Measurements from ENCODE around the gene CYB5A. TPM values are rescaled to one million over a fixed set of nuclear protein-coding genes. Genes with fewer than 3 reads are reported as not detected.
A peak's percentile ranks its signal among the peaks of the same experiment; 100 is the strongest.

The CYB5A gene
- total RNA-seq, 4 donors from 2014 or later: 171 to 732 (median 331) TPM

DNA sequence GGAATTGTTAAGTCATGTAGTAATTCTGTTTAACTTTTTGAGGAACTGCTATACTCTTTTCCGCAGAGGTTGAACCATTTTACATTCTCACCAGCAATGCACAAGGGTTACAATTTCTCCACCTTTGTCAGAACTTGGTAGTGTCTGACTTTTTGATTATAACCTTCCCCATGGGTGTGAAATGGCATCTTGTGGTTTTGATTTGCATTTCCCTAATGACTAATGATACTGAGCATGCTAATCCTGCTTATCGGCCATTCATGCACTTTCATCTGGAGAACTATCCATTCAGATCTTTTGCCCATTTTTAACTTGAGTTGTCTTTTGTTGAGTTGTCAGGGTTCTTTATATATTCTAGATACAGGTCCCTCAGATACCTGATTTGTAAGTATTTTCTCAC, 47.2 kb downstream of the CYB5A start:
- Histone ChIP-seq H3K27me3 (no peaks in the 10 kb centered on the region), H3K9me3 (no peaks in the 10 kb centered on the region), H3K4me1 (peaks cover 0 to 3% (median 0%) of the 10 kb centered on the region in 4 donors), H3K36me3 (no peaks in the 10 kb centered on the region), H3K27ac (no peak overlapping the region), H3K4me3 (no peak overlapping the region)
- no peak for TF ChIP-seq POLR2A (IDR thresholded peaks at IDR 0.05)
- TF ChIP-seq, protein P1, sequence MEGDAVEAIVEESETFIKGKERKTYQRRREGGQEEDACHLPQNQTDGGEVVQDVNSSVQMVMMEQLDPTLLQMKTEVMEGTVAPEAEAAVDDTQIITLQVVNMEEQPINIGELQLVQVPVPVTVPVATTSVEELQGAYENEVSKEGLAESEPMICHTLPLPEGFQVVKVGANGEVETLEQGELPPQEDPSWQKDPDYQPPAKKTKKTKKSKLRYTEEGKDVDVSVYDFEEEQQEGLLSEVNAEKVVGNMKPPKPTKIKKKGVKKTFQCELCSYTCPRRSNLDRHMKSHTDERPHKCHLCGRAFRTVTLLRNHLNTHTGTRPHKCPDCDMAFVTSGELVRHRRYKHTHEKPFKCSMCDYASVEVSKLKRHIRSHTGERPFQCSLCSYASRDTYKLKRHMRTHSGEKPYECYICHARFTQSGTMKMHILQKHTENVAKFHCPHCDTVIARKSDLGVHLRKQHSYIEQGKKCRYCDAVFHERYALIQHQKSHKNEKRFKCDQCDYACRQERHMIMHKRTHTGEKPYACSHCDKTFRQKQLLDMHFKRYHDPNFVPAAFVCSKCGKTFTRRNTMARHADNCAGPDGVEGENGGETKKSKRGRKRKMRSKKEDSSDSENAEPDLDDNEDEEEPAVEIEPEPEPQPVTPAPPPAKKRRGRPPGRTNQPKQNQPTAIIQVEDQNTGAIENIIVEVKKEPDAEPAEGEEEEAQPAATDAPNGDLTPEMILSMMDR (IDR thresholded peaks at IDR 0.05): no peak
- no peak for DNase-seq

GRCh38 chr18:74243127-74243526, 48.6 kb downstream of the CYB5A start:
- DNase-seq: no peak
- TF ChIP-seq, protein P1 (IDR thresholded peaks at IDR 0.05): no peak
- TF ChIP-seq POLR2A (IDR thresholded peaks at IDR 0.05): no peak
- Histone ChIP-seq H3K36me3 (no peaks in the 10 kb centered on the region), H3K4me1 (peaks cover 0 to 3% (median 0%) of the 10 kb centered on the region in 4 donors), H3K9me3 (no peaks in the 10 kb centered on the region), H3K27ac (peak overlapping the region in 3 of 4 donors; percentile 57 to 73 (median 73)), H3K4me3 (no peak overlapping the region), H3K27me3 (no peaks in the 10 kb centered on the region)

GRCh38 chr18:74242438-74243096, 49.2 kb downstream of the CYB5A start:
- H3K27ac ChIP-seq: peak overlapping the region in 3 of 4 donors; percentile 57 to 73 (median 73)

DNA sequence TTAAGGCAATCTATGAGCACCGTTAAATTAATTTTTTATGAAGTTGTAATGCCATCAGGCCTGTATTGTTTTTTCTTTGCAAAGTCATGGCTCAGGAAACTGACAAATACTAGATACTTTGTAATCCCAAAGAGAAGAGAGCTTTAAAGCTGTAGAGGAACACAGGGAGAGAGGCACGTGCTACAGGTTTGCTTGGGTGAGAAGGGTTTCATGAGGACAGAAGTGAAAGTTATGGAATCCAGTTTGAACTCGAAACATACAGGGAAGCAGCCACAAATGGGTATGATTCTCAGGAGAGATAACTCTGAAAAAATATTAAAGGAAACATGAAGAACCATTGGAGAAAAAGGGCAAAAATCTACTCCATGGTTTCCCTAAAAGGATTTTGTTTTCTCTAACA, 49.8 kb downstream of the CYB5A start:
- H3K4me1 ChIP-seq: peaks cover 0 to 3% (median 0%) of the 10 kb centered on the region in 4 donors
- no peaks in the 10 kb centered on the region for H3K9me3 ChIP-seq
- no peaks in the 10 kb centered on the region for H3K36me3 ChIP-seq
- no peaks in the 10 kb centered on the region for H3K27me3 ChIP-seq
- H3K4me3 ChIP-seq: no peak overlapping the region
- TF ChIP-seq POLR2A (IDR thresholded peaks at IDR 0.05): no peak
- TF ChIP-seq, protein P1 (IDR thresholded peaks at IDR 0.05): no peak
- DNase-seq: no peak
- peak overlapping the region in 3 of 4 donors; percentile 57 to 73 (median 73) for H3K27ac ChIP-seq

More at GRCh38 chr18:74242438-74243096, 49.2 kb downstream of the CYB5A start:
- TF ChIP-seq, protein P1 (IDR thresholded peaks at IDR 0.05): peak in 3 of 6 experiments; percentile 6 to 20 (median 14)
- no peak for TF ChIP-seq POLR2A (IDR thresholded peaks at IDR 0.05)
- Histone ChIP-seq H3K4me1 (peaks cover 0 to 3% (median 0%) of the 10 kb centered on the region in 4 donors), H3K36me3 (no peaks in the 10 kb centered on the region), H3K9me3 (no peaks in the 10 kb centered on the region), H3K27me3 (no peaks in the 10 kb centered on the region), H3K4me3 (no peak overlapping the region)
- peak in 2 of 3 donors; percentile 62 to 67 for DNase-seq

- no peak for DNase-seq
- no peak for TF ChIP-seq POLR2A (IDR thresholded peaks at IDR 0.05)
- TF ChIP-seq, protein P1 (IDR thresholded peaks at IDR 0.05): no peak
- Histone ChIP-seq H3K36me3 (no peaks in the 10 kb centered on the region), H3K27me3 (no peaks in the 10 kb centered on the region), H3K4me1 (peaks cover 0 to 3% (median 0%) of the 10 kb centered on the region in 4 donors), H3K9me3 (no peaks in the 10 kb centered on the region), H3K27ac (peak overlapping the region in 3 of 4 donors; percentile 57 to 73 (median 73)), H3K4me3 (no peak overlapping the region)
Measured at GRCh38 chr18:74241426-74241825, 50.3 kb downstream of the CYB5A start.
